KMS-11 (cell line): ENCODE measurements around the gene NLGN1.

ENCODE experiments used
- H2AFZ ChIP-seq: fragments of 200-600 bp; sonication (generic); 2 replicates; pipeline ENCODE4 v1.6.1; 2016; ENCODE audit warnings: antibody characterized with exemption, mixed run types, low read depth
- H3K27ac ChIP-seq: fragments of 200-600 bp; sonication (generic); 2 replicates; pipeline ENCODE4 v1.6.1; 2016; ENCODE audit warnings: mild to moderate bottlenecking, mixed run types
- H3K27me3 ChIP-seq: fragments of 200-600 bp; sonication (generic); 2 replicates; pipeline ENCODE4 v1.6.1; 2017; ENCODE audit warnings: mild to moderate bottlenecking, low read depth, mixed run types, moderate library complexity; ENCODE audit not compliant: insufficient read depth
- H3K36me3 ChIP-seq: fragments of 200-600 bp; sonication (generic); 2 replicates; pipeline ENCODE4 v1.6.1; 2017; ENCODE audit warnings: mild to moderate bottlenecking, mixed run types; ENCODE audit not compliant: insufficient read depth
- H3K4me1 ChIP-seq: fragments of 200-600 bp; sonication (generic); 2 replicates; pipeline ENCODE4 v1.6.1; 2016; ENCODE audit warnings: mild to moderate bottlenecking, low read depth, mixed run types; ENCODE audit not compliant: poor library complexity, severe bottlenecking
- H3K4me2 ChIP-seq: fragments of 200-600 bp; sonication (generic); 2 replicates; pipeline ENCODE4 v1.7.0; 2016; ENCODE audit warnings: mild to moderate bottlenecking, mixed run types
- H3K4me3 ChIP-seq: fragments of 200-600 bp; sonication (generic); IDR thresholded peaks from 2 replicates; pipeline ENCODE4 v1.6.1; 2017; ENCODE audit warnings: low read depth, low read length, mixed read lengths; ENCODE audit not compliant: insufficient read depth
- H3K79me2 ChIP-seq: fragments of 200-600 bp; sonication (generic); 2 replicates; pipeline ENCODE4 v1.6.1; 2016; ENCODE audit warnings: low read depth, mixed run types; ENCODE audit not compliant: insufficient read depth
- H3K9ac ChIP-seq: fragments of 200-600 bp; sonication (generic); 2 replicates; pipeline ENCODE4 v1.6.1; 2016; ENCODE audit warnings: mild to moderate bottlenecking, mixed run types
- H4K20me1 ChIP-seq: fragments of 200-600 bp; sonication (generic); 2 replicates; pipeline ENCODE4 v1.6.1; 2016; ENCODE audit warnings: mild to moderate bottlenecking, mixed run types; ENCODE audit not compliant: insufficient read depth
- CTCF ChIP-seq: fragments of 200-600 bp; sonication (generic); conservative IDR thresholded peaks from 2 replicates; pipeline ENCODE4 v1.6.1; 2017; ENCODE audit warnings: low read depth, mild to moderate bottlenecking, antibody characterized with exemption, low read length, moderate library complexity, mixed read lengths

The NLGN1 gene

GRCh38 chr3:173618703-173619102 is 221.2 kb downstream of the NLGN1 start:
- no peak overlapping the region for H2AFZ ChIP-seq
- H3K36me3 ChIP-seq = no peaks in the 10 kb centered on the region
- TF ChIP-seq CTCF = no peak
- H3K4me2 ChIP-seq = no peak overlapping the region
- H4K20me1 ChIP-seq = no peaks in the 10 kb centered on the region
- no peaks in the 10 kb centered on the region for H3K79me2 ChIP-seq
- H3K4me1 ChIP-seq = peaks cover 13% of the 10 kb centered on the region
- no peaks in the 10 kb centered on the region for H3K27me3 ChIP-seq
- H3K27ac ChIP-seq = no peak overlapping the region
- no peak overlapping the region for H3K4me3 ChIP-seq
- no peak overlapping the region for H3K9ac ChIP-seq

- Histone ChIP-seq H3K27ac (no peak overlapping the region), H3K9ac (no peak overlapping the region), H3K4me3 (no peak overlapping the region), H3K4me2 (peak overlapping the region; percentile 33), H3K4me1 (peaks cover 13% of the 10 kb centered on the region), H3K79me2 (no peaks in the 10 kb centered on the region), H3K36me3 (no peaks in the 10 kb centered on the region), H4K20me1 (no peaks in the 10 kb centered on the region), H3K27me3 (no peaks in the 10 kb centered on the region), H2AFZ (no peak overlapping the region)
- TF ChIP-seq CTCF = no peak
Observed at GRCh38 chr3:173622166-173622565, 224.6 kb downstream of the NLGN1 start.

GRCh38 chr3:173624086-173624485 is 226.5 kb downstream of the NLGN1 start:
- Histone ChIP-seq H3K36me3 (no peaks in the 10 kb centered on the region), H3K9ac (no peak overlapping the region), H3K27me3 (no peaks in the 10 kb centered on the region), H3K79me2 (no peaks in the 10 kb centered on the region), H3K4me3 (no peak overlapping the region), H4K20me1 (no peaks in the 10 kb centered on the region), H3K27ac (no peak overlapping the region), H3K4me1 (peaks cover 13% of the 10 kb centered on the region), H2AFZ (no peak overlapping the region), H3K4me2 (no peak overlapping the region)
- TF ChIP-seq CTCF = no peak

- no peaks in the 10 kb centered on the region for H3K4me1 ChIP-seq
- H3K36me3 ChIP-seq = no peaks in the 10 kb centered on the region
- TF ChIP-seq CTCF = no peak
- H3K9ac ChIP-seq = no peak overlapping the region
- no peaks in the 10 kb centered on the region for H3K79me2 ChIP-seq
- H4K20me1 ChIP-seq = no peaks in the 10 kb centered on the region
- H3K27ac ChIP-seq = no peak overlapping the region
- no peak overlapping the region for H2AFZ ChIP-seq
- no peak overlapping the region for H3K4me2 ChIP-seq
- H3K4me3 ChIP-seq = no peak overlapping the region
- no peaks in the 10 kb centered on the region for H3K27me3 ChIP-seq
Observed at GRCh38 chr3:173630849-173631248, 233.3 kb downstream of the NLGN1 start.

- Histone ChIP-seq H3K79me2 (no peaks in the 10 kb centered on the region), H3K4me1 (no peaks in the 10 kb centered on the region), H3K27ac (no peak overlapping the region)
Observed at GRCh38 chr3:173632945-173633344, 235.4 kb downstream of the NLGN1 start.

More at GRCh38 chr3:173632945-173633344, 235.4 kb downstream of the NLGN1 start:
- TF ChIP-seq CTCF = no peak
- H2AFZ ChIP-seq = no peak overlapping the region
- H3K9ac ChIP-seq = no peak overlapping the region
- H3K4me2 ChIP-seq = no peak overlapping the region
- no peaks in the 10 kb centered on the region for H3K36me3 ChIP-seq
- no peaks in the 10 kb centered on the region for H4K20me1 ChIP-seq
- no peak overlapping the region for H3K4me3 ChIP-seq
- H3K27me3 ChIP-seq = no peaks in the 10 kb centered on the region
